Lung (tissue), 12 donors: ENCODE data around the gene SPRED3. TPM values are rescaled to one million over a fixed set of nuclear protein-coding genes. Genes with fewer than 3 reads are reported as not detected.
A peak's percentile ranks its signal among the peaks of the same experiment; 100 is the strongest.

Experiments used
- ATAC-seq: fragments of 200-7000 bp; cut with Tn5 transposase; one replicate; pipeline ENCODE4 v1.9.1; 2020; ENCODE audit warnings: moderate number of reproducible peaks; ENCODE audit not compliant: insufficient read depth, low FRiP score
- DNase-seq, 3 donors: peaks; one replicate each; pipeline ENCODE4 v3.0.0-alpha.2; 2013 to 2017
- H3K27ac ChIP-seq, 2 donors: one replicate each; pipeline ENCODE4 v1.5.1; 2013; ENCODE audit warnings: mild to moderate bottlenecking in 2 of 2, moderate library complexity in 2 of 2, control low read depth in 1 of 2, inconsistent platforms in 1 of 2, low read depth in 1 of 2, low read length in 1 of 2
- H3K27me3 ChIP-seq, 3 donors: one replicate each; pipeline ENCODE4 v1.5.1; 2013; ENCODE audit warnings: low read length in 2 of 3; ENCODE audit not compliant: control insufficient read depth in 3 of 3, insufficient read depth in 3 of 3
- H3K36me3 ChIP-seq, 4 donors: one replicate each; pipeline ENCODE4 v1.5.1; 2013; ENCODE audit warnings: low read length in 4 of 4, mild to moderate bottlenecking in 1 of 4, moderate library complexity in 1 of 4; ENCODE audit not compliant: control insufficient read depth in 4 of 4, insufficient read depth in 4 of 4
- H3K4me1 ChIP-seq, 5 donors: one replicate each; pipeline ENCODE4 v1.5.1; 2013; ENCODE audit warnings: low read length in 5 of 5, mild to moderate bottlenecking in 2 of 5, moderate library complexity in 1 of 5; ENCODE audit not compliant: control insufficient read depth in 5 of 5, insufficient read depth in 5 of 5
- H3K4me3 ChIP-seq: one replicate; pipeline ENCODE4 v1.5.1; 2013; ENCODE audit warnings: mild to moderate bottlenecking, control low read depth, moderate library complexity
- H3K9ac ChIP-seq, 2 donors: one replicate each; pipeline ENCODE4 v1.5.1; 2013; ENCODE audit warnings: low read length in 2 of 2, control low read depth in 1 of 2; ENCODE audit not compliant: insufficient read depth in 1 of 2
- H3K9me3 ChIP-seq, 4 donors: one replicate each; pipeline ENCODE4 v1.5.1; 2013; ENCODE audit warnings: low read length in 3 of 4, mild to moderate bottlenecking in 1 of 4, moderate library complexity in 1 of 4; ENCODE audit not compliant: control insufficient read depth in 4 of 4, insufficient read depth in 3 of 4
- WGBS, 2 donors: extraction: QIAGEN DNeasy Blood & Tissue Kit; methylation state at CpG; one replicate each; pipeline ENCODE4 v1.1.7; 2013; 5-methylcytosine and 5-hydroxymethylcytosine counted together
- polyA plus RNA-seq, 2 donors: library from polyadenylated mRNA; stranded (reverse); fragments of 200-250 nt; gene quantifications; one replicate each; pipeline ENCODE4 v1.2.1, GENCODE V29; 2013
- total RNA-seq, 2 donors: library from RNA; depleted of rRNA in 1 of 2; stranded (reverse); fragments of >200 nt in 1 of 2; gene quantifications; one replicate each; pipeline ENCODE4 v1.2.1, GENCODE V29; 2014 to 2021
- TF ChIP-seq, protein P1 (sequence below): IDR thresholded peaks from 2 replicates; pipeline ENCODE4 v1.5.1; 2012; ENCODE audit warnings: mild to moderate bottlenecking; ENCODE audit errors: control extremely low read depth, extremely low read depth
- donor health status: control.
- donor health status: control.
- donor health status: Bipolar disorder and iron deficiency.
- donor health status: healthy.
- donor health status: DM: yes; HTN: yes; CAD: no.

Gene SPRED3
- total and polyA plus RNA-seq, 4 donors, result 0.09 to 2.6 (median 1.3) TPM

GRCh38 chr19:38394488-38394887 lies 6.0 kb downstream of the SPRED3 start:
- no peak for ATAC-seq
- peak in 2 of 3 donors; percentile 41 to 42 for DNase-seq
- Histone ChIP-seq H3K27ac (no peak overlapping the region), H3K4me1 (no peaks in the 10 kb centered on the region), H3K36me3 (no peaks in the 10 kb centered on the region), H3K9ac (no peak overlapping the region), H3K4me3 (no peak overlapping the region), H3K9me3 (peaks cover 0 to 6% (median 0%) of the 10 kb centered on the region in 4 donors), H3K27me3 (peaks cover 15 to 77% (median 47%) of the 10 kb centered on the region in 3 donors)
- TF ChIP-seq, protein P1, sequence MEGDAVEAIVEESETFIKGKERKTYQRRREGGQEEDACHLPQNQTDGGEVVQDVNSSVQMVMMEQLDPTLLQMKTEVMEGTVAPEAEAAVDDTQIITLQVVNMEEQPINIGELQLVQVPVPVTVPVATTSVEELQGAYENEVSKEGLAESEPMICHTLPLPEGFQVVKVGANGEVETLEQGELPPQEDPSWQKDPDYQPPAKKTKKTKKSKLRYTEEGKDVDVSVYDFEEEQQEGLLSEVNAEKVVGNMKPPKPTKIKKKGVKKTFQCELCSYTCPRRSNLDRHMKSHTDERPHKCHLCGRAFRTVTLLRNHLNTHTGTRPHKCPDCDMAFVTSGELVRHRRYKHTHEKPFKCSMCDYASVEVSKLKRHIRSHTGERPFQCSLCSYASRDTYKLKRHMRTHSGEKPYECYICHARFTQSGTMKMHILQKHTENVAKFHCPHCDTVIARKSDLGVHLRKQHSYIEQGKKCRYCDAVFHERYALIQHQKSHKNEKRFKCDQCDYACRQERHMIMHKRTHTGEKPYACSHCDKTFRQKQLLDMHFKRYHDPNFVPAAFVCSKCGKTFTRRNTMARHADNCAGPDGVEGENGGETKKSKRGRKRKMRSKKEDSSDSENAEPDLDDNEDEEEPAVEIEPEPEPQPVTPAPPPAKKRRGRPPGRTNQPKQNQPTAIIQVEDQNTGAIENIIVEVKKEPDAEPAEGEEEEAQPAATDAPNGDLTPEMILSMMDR, result no peak
- WGBS, 2 donors, result 4 to 6% methylated on average over 30 of the region's 30 CpGs

- no peaks in the 10 kb centered on the region for H3K36me3 ChIP-seq
- 5% methylated on average over 81 to 86 of the region's 86 CpGs for WGBS, 2 donors
- H3K9ac ChIP-seq, result no peak overlapping the region
- H3K4me1 ChIP-seq, result no peaks in the 10 kb centered on the region
- ATAC-seq (no peak), DNase-seq (no peak)
- H3K27ac ChIP-seq, result no peak overlapping the region
- TF ChIP-seq, protein P1, result no peak
- H3K4me3 ChIP-seq, result no peak overlapping the region
- H3K9me3 ChIP-seq, result peaks cover 0 to 6% (median 0%) of the 10 kb centered on the region in 4 donors
- H3K27me3 ChIP-seq, result peaks cover 16 to 69% (median 43%) of the 10 kb centered on the region in 3 donors
Measured at GRCh38 chr19:38395381-38396114, 7.1 kb downstream of the SPRED3 start.

DNA sequence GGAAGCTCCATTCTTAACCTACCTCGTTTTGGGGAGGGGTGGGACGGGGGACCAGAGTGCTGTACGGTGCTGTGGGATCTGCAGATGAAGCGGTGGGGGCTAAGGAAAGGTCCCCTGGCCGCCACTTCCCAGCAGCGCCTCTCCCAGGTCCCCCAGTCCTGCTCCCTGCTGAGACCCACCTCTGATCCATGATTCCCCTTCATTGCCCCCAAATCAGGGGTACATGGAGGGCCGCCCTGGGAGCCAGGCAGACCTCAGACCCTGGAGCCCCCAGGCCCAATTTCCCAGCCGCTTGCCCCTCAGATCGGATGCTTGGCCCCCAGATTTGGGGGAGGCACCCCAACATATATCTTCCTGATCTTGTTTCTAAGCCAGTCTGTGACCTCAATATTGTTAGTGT lies 10.6 kb downstream of the SPRED3 start:
- 60 to 64% methylated on average over 9 of the region's 9 CpGs for WGBS, 2 donors
- ATAC-seq (no peak), DNase-seq (no peak)
- H3K9me3 ChIP-seq, result peaks cover 0 to 6% (median 0%) of the 10 kb centered on the region in 4 donors
- TF ChIP-seq, protein P1, result no peak
- no peak overlapping the region for H3K4me3 ChIP-seq
- no peak overlapping the region for H3K27ac ChIP-seq
- H3K9ac ChIP-seq, result no peak overlapping the region
- H3K4me1 ChIP-seq, result no peaks in the 10 kb centered on the region
- H3K27me3 ChIP-seq, result peaks cover 16 to 40% (median 22%) of the 10 kb centered on the region in 3 donors
- no peaks in the 10 kb centered on the region for H3K36me3 ChIP-seq

DNA sequence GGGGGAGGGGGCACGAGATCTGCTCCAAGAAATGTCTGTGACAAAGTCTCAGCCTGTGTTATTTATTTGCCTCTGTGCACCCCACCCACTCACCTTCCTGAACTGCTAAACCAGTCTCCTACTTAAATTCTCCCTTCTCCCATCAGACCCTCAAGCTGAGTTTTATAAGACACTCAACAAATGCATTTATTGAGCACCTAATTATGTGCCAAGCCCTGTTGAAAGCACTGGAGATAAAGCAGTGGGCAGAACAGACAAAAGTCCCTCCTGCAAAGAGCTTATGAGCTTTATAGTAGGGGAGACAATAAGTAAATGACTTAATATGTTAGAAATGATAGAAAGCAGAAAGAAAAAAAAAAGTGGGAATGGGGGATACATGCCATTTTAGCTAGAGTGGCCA lies 11.0 kb downstream of the SPRED3 start:
- 59 to 88% methylated on average over 1 of the region's 1 CpG for WGBS, 2 donors
- ATAC-seq, result no peak
- Histone ChIP-seq H3K27ac (no peak overlapping the region), H3K36me3 (no peaks in the 10 kb centered on the region), H3K9ac (no peak overlapping the region), H3K27me3 (peaks cover 16 to 36% (median 19%) of the 10 kb centered on the region in 3 donors), H3K4me3 (no peak overlapping the region), H3K9me3 (peaks cover 0 to 3% (median 0%) of the 10 kb centered on the region in 4 donors), H3K4me1 (peaks cover 0 to 2% (median 0%) of the 10 kb centered on the region in 5 donors)
- TF ChIP-seq, protein P1, result no peak
- DNase-seq, result no peak
